HuH-7.5 (cell line): ENCODE data around the gene CLDN22.
"Not testable (repeated sequence)": the region's sequence is repeated elsewhere in the genome, so short reads cannot be mapped to it uniquely, and the experiment has no call there.

Experiments
- DNase-seq: peaks from one replicate; pipeline ENCODE4 v3.0.0; 2011; ENCODE audit warnings: low spot score

CLDN22 gene

DNA sequence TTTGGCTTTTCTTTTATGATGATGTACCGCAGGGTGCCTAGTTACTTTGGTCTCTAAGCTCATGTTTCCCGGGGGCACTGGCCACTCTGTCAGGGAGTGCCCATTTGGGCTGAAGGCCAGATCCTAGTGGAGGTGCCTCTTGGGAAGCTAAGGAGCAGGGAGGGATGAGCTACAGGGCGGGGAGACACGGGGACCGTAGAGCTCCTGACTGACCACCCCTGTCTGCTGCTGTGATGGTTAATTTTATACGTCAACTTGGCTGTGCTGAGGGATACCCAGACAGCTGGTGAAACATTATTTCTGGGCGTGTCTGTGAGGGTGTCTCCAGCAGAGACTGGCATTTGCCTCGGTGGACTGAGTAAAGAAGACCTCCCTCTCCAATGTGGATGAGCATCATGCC is 27.1 kb upstream of the CLDN22 start:
- no peak for DNase-seq

DNA sequence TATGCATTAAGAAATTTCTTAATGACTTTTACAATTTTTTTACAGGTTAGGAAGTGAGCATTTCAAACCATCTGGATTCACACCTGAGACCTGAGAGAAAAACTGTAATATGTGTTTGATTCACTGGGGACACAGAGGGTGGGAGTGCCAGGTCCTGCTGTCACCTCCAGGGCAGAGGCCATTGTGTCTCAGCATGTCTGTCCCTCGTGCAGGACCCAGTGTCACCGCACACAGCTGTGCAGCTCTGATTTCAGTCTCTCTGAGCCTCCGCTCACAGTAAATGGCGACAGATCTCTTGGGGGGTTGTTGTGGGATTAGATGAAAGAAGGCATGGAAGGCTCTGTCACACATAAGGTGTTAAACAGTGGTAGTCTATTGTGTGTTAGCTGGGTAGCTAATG is 25.2 kb upstream of the CLDN22 start:
- no peak for DNase-seq

DNA sequence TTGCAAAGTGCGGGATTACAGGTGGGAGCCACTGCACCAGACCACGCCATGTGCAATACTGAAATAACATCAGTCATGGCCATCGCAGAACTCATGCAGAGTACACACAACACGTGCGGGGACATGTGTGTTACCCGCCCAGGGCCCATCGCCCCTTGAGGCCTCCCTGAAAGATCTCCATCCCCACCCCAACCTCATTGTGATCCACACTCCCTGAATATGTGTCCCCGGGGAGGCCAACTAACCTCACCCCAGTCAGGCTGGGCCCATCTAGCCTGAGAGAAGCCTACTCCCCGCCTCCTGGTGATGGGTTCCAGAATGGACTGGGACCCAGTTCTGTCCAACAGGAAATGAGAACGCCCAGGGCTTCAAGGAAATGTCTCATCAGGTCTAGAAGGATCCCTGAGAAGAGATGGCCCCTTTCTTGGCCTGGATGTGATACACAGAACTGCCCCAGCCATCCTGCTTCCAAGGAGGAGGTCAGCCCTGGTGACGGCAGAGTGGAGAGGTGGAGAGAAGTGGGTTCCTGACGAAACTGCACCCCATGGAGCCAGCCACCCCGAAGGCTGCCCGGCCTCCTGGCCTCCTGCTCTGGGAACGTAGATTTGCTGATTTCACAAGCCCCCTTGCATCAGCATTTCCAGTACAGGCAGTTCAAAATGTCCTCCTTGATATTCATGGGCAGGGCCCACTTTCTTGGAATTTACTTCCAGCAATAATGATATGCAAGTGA is 24.6 kb upstream of the CLDN22 start:
- DNase-seq: no peak

DNA sequence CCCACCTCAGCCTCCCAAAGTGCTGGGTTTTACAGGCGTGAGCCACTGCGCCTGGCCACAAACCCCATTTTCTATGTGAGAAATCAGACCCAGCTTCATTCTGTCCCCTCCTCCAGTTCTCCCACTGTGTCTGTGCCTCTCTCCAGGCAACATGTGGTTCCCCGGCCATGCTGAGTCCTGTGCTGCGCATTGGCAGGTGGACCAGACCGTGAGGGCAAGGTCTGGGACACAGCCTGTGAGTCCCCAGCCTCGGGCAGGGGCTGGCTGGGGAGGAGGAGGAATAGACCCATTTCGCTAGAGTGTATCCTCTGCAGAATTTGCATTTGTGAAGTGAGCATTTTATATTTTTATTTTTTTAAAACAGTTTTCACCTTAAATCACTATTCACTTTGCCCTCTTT is 23.7 kb upstream of the CLDN22 start:
- DNase-seq: no peak

DNA sequence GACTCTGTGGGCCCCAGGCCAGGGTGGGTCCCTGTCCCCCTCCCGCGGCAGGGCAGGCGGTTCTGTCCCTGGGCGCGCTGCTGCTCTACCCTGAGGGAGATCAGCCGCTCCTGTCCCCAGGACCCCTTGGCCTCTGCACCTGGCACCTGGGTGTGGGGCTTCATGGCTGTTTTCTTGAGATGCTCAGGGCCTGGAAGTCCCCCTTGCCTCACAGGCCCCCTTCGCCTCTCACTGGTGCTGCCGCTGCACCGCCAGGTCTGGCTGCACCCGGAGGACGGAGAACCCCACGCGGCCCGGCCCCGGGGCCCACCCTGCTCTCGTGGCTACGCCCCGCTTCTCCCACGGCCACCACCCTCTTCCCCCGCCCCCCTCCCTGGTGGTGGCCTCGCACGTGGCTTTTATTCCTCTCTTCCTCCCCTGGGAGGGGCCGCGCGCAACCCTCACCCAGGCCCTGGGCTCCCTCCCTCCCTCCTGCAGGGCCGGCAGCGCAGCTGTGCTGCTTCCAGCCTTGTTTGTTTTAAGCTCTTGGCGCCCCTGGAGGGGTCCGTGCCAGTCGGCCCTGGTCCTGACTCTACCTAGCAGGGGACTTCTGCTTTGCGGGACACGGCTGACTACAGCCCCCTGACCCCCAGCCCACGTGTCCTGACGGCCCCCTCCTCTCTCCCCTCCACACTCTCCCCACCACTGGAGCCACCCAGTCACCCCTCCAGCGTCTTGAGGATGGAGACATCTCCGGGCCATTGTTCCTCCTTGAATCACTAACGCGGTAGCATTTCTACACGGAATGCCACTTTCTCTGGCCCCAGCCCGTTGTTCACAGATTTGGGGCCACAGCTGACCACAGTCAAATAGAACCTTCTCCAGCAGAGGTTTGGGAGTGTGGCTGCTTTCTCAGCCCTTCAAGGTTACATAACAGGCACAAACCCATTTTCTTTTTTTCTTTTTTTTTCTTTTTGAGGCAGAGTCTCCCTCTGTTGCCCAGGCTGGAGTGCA is 22.8 kb upstream of the CLDN22 start:
- DNase-seq: no peak

DNA sequence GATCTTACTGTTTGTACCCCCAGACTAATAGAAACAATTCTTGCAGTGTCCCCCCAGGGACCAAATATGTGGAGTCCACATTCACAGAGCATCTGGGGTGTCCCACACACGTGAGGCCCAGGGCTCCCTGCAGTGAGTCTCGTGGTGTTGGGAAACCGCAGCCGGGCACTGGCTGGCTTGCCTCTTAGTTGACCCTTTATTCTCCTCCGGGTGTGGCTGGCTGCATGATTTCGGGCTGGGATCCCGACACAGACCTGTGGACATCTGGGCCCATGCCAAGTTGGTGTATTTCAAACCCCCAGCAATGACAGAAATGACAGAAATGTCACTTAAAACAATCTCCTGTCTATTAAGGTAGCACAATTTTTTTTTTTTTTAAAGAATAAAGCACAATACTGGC is 17.8 kb upstream of the CLDN22 start:
- no peak for DNase-seq

DNA sequence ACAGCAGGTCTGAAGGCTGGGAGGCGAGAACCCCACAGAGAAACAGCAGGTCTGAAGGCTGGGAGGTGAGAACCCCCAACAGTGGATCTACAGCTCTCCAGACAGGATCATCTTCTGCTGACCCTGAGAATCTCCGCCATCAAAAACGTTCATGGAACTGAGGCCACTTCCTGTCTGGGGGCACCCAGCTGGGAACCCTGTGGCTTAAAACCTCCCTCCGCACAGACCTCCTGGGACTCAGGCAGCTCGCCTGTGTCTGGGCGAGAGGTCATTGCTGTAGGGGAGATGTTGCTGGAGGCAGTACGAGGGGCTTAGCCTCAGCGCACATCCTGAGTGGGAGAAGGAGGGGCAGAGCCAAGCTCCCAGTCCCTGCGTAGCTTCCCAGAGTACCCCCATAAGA is 17.3 kb upstream of the CLDN22 start:
- no peak for DNase-seq

DNA sequence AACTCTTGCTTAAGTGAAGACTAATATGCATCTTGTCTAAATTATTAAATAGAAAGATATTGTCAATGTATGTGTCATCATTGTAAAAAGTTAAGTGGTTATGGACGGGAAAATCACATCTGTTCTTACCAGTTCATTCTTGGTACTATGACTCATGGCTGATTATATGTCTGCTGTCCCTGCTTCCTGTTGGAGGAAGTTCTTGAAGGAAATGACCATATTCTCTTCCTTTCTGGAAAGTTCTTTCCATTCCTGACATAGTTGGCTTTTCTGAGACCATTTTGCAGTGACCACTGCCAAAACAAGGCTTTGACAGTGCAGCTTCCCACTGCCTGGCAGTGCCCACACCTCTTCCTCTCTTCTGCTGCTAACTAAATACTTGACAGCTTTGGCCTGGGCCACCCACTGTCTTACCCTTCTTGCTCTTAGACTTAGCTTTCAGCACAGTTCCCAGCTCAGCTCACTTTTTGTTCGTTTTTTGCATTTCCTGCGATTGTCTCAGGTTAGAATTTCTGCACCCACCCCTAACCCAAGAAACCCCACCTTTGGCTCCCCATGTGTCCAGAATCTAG is 15.4 kb upstream of the CLDN22 start:
- no peak for DNase-seq

DNA sequence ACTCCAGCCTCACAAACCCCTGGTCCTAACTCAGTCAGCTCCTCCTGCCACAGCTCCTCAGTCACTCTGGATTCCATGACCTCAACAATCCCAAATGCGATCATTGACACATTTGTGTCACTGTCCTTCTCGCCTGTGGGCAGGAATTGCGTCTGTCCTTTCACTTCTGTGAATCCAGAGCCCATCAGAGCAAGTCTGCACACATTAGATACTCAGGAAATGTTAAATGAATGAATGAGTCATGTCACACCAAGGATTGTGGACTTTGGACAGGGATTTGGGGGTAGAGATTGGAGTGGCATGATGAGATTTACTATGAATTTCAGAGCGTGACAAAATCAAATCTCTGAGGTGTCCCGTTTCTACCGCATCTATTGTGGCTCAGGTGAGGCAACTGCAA is 13.9 kb upstream of the CLDN22 start:
- DNase-seq: no peak

DNA sequence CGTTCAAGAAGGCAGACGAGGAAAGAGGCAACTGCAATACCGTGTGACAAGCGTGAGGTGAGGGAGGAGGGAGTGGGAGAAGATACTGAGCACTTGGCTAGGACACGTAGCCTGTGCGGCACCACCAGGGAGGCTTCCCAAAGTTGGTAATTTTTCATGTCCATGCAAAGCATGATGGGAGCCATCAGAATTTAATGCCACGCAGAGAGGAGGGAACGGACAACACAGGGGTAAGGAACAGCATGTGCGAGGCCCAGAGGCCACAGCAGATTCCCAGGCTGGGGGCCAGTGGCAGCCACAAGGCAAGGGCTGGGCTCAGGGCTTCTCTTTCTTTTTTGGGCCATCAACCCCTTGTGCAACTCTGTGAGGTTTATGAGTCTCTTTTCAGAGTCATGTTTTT is 13.1 kb upstream of the CLDN22 start:
- no peak for DNase-seq

DNA sequence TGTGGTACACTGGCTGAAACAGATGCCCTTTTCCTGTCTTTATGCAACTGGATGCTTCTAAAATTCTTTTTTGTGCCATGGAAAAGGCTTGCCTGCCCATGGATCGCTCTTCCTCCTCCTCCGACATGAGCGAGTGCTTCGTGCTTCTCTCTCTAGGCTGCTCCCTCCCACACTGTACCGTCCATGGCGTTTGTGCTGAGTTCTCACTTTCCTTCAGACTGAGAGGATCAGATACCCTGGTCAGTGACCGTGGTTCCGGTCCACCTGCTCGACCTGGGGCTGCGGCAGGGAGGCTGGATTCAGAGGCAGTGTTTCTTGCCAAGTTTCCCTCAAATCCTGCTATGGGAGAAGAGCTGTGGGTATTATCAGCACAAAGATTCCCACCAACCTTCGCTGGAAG is 12.4 kb upstream of the CLDN22 start:
- no peak for DNase-seq

DNA sequence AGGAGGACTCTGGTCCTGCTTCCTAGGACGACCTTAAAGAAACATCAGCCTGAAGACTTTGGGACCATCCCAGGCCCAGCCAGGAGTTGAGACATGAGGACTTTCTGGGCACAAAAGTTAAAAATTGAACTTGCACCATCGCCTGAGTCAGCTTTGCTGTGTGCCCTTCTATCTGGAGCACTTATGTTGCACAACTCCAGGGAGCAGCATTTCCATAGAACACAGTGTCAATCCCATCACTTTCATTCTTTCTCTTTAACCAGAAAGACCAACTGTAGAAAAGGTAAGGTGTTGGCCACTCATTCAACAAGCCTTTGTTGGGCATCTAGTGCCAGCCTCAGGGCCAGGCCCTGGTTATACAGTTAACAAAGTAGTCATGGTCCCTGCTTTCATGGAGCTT is 10.8 kb upstream of the CLDN22 start:
- no peak for DNase-seq

DNA sequence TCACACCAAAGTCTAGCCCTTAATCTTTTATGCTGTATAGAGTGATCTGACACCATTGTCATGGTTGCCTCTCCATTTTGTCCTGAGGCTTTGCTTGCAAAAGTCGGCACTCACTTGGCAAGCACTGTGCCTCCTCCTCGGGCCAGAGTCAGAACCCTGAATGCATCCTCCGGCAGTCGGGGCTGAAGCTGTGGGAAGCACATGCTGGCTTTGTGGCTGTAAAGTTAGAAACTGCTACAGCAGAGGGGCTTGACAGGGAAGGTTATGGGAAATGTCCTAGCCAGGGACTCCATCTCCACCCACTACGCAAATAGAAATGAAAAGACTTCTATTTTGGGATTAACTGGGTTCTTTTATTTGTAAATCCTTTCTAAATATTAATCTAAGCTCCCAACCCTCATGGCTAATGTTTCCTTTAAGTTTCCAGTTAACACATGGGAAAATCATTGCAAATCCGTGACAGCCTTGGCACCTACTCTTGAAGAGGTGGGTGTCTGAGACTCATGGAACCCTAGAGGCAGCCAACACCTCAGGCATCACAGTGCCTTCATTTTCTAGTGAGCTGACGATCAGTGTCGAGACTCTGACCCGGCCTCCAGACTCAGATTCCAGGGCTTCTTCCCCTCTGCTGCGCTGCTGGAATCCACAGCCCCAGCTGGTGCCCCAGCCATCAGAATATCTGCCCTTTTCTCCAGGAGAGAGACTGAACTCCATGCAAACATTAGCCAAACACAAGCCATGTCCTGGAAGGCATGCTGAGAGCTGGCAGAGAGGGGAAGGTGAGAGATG is 10.1 kb upstream of the CLDN22 start:
- DNase-seq: no peak

DNA sequence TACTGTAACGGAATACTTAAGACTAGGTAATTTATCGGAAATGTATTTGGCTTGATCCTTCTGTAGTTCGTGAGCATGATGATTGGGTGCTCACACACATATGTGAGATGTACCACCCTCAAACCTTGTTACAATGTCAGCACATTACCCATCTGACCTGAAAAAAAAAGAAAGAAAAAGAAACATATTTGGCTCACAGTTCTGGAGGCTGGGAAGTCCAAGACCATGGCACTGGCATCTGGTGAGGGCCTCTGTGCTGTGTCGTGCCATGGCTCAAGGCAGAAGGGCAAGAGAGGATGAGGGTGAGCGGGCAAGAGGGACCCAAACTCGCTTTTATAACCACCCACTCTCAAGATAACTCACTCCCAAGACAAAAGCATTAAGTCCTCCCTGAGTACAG is 9.2 kb upstream of the CLDN22 start:
- DNase-seq: no peak

DNA sequence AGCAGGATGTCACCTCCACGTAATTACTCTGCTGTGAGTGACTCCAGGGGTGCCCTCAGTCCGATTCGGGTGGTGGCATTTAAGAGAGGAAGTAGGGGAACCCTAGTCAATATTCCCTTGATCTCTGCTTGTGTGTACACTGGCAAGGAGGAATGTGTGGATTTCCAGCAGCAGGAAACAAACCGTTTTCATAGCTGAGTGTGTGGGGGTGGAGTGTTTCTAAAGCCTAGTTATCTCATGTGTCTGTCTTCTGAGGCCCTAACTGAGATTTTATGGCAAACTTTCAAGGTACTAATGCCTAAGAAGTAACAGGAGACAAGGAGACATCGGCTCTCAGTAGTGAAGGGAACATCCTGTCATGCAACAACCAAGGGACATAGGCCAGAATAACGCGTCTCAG is 8.8 kb upstream of the CLDN22 start:
- no peak for DNase-seq

DNA sequence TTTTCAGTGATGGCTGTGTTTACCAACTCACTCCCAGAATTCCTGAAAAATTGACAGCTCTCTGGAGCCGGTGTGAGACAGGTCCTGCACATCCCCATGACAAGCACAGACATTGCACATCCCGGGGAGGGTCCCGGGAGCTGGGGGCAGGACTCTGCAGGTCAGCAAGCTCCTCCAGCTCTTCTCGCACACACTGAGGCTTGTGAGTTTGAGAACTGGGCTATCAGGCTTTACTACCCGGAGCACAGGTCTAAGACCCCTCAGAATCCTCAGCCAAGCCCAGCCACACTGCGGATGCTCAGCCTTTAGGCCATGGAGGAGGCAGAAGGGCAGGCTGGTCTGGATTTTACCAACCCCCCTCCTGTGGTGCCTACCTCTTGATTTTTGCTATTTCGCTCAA is 7.8 kb upstream of the CLDN22 start:
- no peak for DNase-seq

DNA sequence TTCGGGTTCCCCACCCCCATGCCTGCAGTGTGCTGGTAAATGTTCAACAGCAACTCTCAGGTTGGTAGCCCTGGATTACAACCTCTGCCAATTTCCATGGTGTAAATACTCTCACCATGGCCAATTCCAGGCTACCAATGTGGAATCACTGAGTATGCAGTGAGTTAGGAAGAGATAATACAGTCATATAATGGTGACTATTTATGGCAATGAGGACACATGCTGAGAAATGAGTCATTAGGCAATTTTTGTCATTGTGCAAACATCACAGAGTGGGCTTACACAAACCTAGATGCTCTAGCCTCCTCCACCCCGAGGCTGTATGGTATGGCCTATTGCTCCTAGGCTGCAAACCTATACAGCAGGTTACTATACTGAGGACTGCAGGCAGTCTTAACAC is 6.8 kb upstream of the CLDN22 start:
- DNase-seq: no peak

DNA sequence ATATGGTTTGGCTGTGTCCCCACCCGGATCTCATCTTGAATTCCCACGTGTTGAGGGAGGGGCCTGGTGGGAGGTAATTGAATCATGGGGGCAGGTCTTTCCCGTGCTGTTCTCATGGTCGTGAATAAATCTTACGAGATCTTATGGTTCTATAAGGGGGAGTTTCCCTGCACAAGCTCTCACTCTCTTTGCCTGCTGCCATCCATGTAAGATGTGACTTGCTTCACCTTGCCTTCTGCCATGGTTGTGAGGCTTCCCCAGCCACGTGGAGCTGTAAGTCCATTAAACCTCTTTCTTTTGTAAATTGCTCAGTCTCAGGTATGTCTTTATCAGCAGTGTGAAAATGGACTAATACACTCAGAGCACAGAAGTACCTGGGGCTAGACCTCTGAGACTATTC is 6.3 kb upstream of the CLDN22 start:
- DNase-seq: not testable (repeated sequence)

DNA sequence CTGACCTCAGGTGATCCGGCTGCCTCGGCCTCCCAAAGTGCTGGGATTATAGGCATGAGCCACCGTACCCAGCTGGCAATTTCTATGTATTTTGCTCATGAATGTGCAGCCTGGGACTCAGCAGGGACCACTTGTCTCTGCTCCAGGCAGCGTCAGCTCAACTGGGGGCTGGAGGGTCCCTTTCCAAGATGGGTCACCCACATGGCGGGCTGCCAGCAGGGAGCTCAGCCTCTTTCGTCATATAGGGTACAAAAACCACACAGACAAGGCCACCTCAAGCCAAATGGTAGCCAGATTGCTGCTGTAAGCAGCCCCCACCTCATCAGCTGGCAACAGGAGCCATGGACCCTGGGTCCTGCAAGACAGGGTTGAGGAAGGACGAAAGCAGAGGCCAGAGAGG is 4.5 kb upstream of the CLDN22 start:
- DNase-seq: no peak

DNA sequence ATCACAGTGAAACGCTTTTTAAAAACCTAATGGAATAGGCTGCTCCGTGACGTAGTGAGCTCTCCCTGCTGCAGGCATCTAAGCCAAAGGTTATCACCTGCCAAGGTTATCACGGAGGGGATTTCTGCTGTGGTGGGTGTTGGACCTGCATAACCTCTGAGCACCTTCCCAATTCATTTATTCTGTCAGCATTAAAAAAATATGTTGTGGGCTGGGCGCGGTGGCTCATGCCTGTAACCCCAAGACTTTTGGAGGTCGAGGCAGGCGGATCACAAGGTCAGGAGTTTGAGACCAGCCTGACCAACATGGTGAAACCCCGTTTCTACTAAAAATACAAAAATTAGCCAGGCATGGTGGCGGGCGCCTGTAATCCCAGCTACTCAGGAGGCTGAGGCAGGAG is 4.0 kb upstream of the CLDN22 start:
- DNase-seq: not testable (repeated sequence)

DNA sequence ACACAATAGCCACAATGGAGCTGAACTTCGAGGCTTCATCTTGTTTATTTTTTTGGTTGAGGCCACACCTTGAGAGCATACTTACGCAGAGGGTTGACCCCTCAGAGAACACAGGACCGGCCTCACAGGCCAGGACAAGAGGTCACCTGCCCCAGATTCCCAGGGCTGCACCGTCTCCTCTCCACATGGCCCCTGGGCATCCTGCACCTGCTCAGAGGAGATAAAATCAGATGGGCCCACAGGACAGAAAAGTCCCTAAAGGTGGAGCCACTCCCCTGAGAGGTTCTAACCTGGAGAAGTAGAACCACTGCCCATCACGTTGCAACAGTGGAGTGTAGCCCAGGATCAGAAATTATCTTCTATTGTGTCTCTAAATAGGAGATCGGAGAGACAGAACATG is 3.2 kb upstream of the CLDN22 start:
- DNase-seq: no peak

DNA sequence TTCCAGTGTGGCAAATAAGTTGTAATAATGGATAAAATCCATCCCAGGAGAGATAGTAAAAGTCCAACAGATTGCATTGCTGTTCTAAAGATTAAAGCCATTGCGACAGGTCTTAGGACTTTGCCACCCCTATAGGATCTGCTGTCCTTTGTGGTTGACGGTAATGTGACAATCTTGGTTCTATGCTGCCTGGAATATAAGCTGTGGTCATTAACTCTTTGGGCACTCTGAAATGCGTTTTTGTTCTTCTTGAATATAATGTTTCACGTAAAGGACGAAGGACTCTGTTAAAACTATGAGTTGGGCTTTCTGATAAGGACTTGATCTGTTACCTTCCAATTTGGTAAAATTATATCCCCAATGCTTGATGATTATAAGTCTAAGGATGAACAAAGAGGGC is 2.2 kb upstream of the CLDN22 start, which contains the start of gene CLDN24:
TSS of gene CLDN24 (minus strand) at position 101 of the 400 bp plus-strand sequence. CDS start at position 101, 0 bp downstream.
- DNase-seq: no peak
